ENCODE data around the gene ARF4.

GRCh38 chr3:57583544-57583943 lies 13.6 kb downstream of the ARF4 start:
- TF ChIP-seq POLR2AphosphoS5 (IDR thresholded peaks at IDR 0.05; ENCODE audit: insufficient read depth in 1 of 2, low read depth in 1 of 2) (no peak), POLR2A (IDR thresholded peaks at IDR 0.05) (no peak)
